NT2/D1 (cell line): ENCODE data around the gene FGD5.
A peak's percentile ranks its signal among the peaks of the same experiment; 100 is the strongest.

Experiments used
- DNase-seq: peaks from one replicate; pipeline ENCODE4 v3.0.0-alpha.2; 2011; ENCODE audit warnings: low read depth, low spot score
- H3K27me3 ChIP-seq: 2 replicates; pipeline ENCODE4 v1.6.0; 2011; ENCODE audit warnings: mild to moderate bottlenecking; ENCODE audit not compliant: insufficient read length, insufficient read depth
- H3K36me3 ChIP-seq: 2 replicates; pipeline ENCODE4 v1.6.1; 2011; ENCODE audit warnings: mild to moderate bottlenecking, low read length, mixed read lengths; ENCODE audit not compliant: insufficient read depth, insufficient read length
- H3K4me1 ChIP-seq: 2 replicates; pipeline ENCODE4 v1.5.1; 2011; ENCODE audit not compliant: insufficient read depth, insufficient read length
- H3K4me3 ChIP-seq: 2 replicates; pipeline ENCODE4 v1.5.1; 2011; ENCODE audit warnings: low read depth; ENCODE audit not compliant: insufficient read length
- H3K9ac ChIP-seq: 2 replicates; pipeline ENCODE4 v1.6.0; 2011; ENCODE audit warnings: low read depth; ENCODE audit not compliant: insufficient read length
- H3K9me3 ChIP-seq: 2 replicates; pipeline ENCODE4 v1.5.1; 2011; ENCODE audit warnings: mild to moderate bottlenecking, low read length; ENCODE audit not compliant: insufficient read depth
- SUZ12 ChIP-seq: IDR thresholded peaks from 2 replicates; pipeline ENCODE4 v1.6.1; 2011; ENCODE audit not compliant: insufficient read length, insufficient read depth; ENCODE audit errors: extremely low read depth
- YY1 ChIP-seq: IDR thresholded peaks from 2 replicates; pipeline ENCODE4 v1.6.1; 2011; ENCODE audit not compliant: insufficient read length, insufficient read depth
- ZNF274 ChIP-seq: IDR thresholded peaks from 2 replicates; pipeline ENCODE4 v1.6.1; 2011; ENCODE audit warnings: mild to moderate bottlenecking, low read depth, low read length

The FGD5 gene

DNA sequence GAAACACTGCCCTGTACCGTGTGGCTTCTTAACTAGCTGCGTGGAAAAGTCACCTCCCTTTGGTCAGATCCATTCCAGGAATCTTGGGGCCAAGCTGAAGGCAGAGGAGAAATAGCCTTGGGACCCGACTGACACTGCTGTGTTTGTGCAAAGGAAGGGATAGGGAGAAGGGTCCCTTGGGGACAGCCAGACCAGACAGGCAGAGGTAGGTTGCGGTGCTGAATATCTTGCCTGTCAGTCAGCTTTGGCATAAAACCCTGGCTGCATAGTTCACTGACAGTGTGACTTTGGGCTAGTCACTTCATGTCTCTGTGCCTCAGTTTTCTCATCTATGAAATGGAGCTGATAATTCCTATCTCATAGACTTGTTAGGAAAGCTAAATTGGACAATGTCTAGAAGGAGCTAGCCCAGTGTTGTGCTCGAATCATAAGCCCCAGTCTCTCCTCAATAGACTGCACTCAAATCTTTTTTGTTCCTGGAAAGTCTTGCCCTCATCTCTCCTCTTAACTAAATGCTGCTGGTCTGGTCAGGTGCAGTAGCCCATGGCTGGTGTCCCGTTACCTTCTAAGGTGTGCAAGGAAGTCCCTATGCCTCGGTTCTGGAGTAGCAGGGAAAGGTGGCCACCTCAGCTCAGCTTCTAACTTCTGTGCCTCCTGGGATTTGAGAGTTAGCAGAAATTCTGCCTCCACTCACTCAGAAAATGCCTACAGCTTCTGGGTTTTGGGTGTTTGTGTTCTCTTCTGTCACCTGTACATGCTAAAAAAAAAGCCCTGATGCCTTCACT lies 25.8 kb downstream of the FGD5 start:
- Histone ChIP-seq H3K4me3 (no peak overlapping the region), H3K4me1 (peaks cover 18% of the 10 kb centered on the region), H3K9me3 (no peaks in the 10 kb centered on the region), H3K36me3 (peaks cover 4% of the 10 kb centered on the region), H3K9ac (no peak overlapping the region), H3K27me3 (no peaks in the 10 kb centered on the region)
- TF ChIP-seq SUZ12 (no peak), YY1 (no peak), ZNF274 (no peak)
- DNase-seq = no peak

- Histone ChIP-seq H3K4me1 (peaks cover 23% of the 10 kb centered on the region), H3K9me3 (no peaks in the 10 kb centered on the region), H3K36me3 (peaks cover 4% of the 10 kb centered on the region), H3K27me3 (no peaks in the 10 kb centered on the region), H3K9ac (no peak overlapping the region), H3K4me3 (no peak overlapping the region)
- TF ChIP-seq YY1 (no peak), SUZ12 (no peak), ZNF274 (no peak)
- DNase-seq = no peak
Observed at GRCh38 chr3:14845180-14845579, 26.4 kb downstream of the FGD5 start.

- TF ChIP-seq SUZ12 (no peak), ZNF274 (no peak), YY1 (no peak)
- H3K27me3 ChIP-seq = no peaks in the 10 kb centered on the region
- DNase-seq = no peak
Observed at GRCh38 chr3:14845826-14846225, 27.1 kb downstream of the FGD5 start.

DNA sequence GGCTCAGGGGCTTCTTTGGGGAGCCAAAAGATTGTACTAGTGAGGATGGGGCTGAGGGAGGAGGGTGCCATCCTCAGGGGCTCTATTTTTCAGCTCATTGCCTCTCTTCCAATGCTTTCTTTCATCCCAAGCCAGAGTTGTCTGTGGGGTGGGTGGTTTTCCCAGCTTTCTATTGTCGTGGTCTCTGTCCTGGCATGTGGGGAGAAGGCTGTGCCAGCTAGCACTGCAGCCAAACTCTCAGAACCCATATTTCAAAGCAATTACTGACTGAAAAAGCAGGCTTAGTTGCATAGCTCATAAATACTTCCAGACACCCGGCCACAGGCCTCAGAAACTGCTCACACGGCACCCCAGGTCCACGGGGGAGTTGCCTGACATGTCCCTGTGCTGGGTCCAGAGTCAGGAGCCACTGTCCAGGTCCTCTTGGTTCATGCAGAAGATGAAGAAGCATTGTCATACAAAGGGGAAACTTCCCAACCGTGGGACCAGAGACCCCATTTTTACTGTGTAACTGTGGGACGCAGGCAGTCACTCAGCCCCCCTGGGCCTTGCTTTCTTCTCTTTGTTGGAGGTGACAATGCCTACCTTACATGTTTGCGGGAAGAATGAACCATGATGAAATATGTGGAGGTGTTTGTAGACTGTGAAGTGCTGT lies 27.6 kb downstream of the FGD5 start:
- no peak for DNase-seq
- Histone ChIP-seq H3K9me3 (no peaks in the 10 kb centered on the region), H3K9ac (no peak overlapping the region), H3K27me3 (no peaks in the 10 kb centered on the region), H3K36me3 (peaks cover 4% of the 10 kb centered on the region), H3K4me3 (no peak overlapping the region), H3K4me1 (peaks cover 28% of the 10 kb centered on the region)
- TF ChIP-seq YY1 (no peak), ZNF274 (no peak), SUZ12 (no peak)

More at GRCh38 chr3:14845826-14846225, 27.1 kb downstream of the FGD5 start:
- H3K36me3 ChIP-seq = peaks cover 4% of the 10 kb centered on the region
- H3K4me3 ChIP-seq = no peak overlapping the region
- H3K9me3 ChIP-seq = no peaks in the 10 kb centered on the region
- no peak overlapping the region for H3K9ac ChIP-seq
- H3K4me1 ChIP-seq = peaks cover 26% of the 10 kb centered on the region

DNA sequence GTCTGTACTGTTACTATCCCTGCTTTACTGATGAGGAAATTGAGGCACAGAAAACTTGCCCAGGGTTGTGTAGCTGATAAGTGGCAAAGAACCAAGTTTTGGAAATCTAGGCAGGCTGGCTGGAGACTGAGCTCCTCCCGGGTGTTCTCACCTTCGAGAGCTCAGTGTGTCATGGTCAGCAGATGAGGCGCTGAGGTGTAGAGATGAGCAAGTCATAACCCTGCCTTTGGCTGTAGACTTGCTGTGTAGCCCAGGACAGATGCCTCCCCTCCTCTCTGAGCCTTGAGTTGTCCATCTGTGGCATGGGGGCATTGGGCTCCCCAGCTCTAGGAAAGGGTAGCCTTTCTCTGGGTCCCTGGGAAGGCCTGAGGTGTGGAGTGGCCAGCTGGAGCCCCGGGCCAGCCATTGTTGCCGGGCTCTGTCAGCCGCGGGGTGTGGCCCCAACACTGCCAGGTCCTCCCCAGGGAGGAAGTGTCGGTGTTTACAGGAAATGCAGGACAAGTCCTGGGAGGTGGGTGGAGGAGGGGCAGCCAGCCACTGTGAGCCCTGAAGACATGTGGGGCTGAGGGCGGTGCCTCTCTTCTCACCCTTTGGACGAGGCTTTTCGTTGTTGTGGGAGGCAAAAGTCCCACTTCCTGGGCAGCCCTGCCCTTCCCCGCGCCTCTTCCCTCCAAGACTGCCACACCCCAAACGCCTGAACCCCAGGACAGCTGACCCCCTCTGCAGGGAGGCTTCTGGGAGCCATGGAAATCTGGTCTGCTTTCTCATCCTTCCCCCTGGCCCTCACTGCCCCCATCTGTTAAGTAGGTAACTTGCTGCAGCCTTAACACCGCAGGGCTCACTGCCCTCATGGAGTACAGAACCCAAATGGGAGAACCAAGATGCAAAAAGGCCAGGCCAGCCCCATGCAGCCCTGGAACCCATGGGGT lies 29.1 kb downstream of the FGD5 start:
- H3K9ac ChIP-seq = peak overlapping the region; percentile 46
- H3K4me1 ChIP-seq = peaks cover 32% of the 10 kb centered on the region
- peaks cover 4% of the 10 kb centered on the region for H3K36me3 ChIP-seq
- H3K4me3 ChIP-seq = no peak overlapping the region
- DNase-seq = peak; percentile 91
- no peak for TF ChIP-seq YY1
- TF ChIP-seq ZNF274 = no peak
- no peak for TF ChIP-seq SUZ12
- H3K9me3 ChIP-seq = no peaks in the 10 kb centered on the region
- no peaks in the 10 kb centered on the region for H3K27me3 ChIP-seq

DNA sequence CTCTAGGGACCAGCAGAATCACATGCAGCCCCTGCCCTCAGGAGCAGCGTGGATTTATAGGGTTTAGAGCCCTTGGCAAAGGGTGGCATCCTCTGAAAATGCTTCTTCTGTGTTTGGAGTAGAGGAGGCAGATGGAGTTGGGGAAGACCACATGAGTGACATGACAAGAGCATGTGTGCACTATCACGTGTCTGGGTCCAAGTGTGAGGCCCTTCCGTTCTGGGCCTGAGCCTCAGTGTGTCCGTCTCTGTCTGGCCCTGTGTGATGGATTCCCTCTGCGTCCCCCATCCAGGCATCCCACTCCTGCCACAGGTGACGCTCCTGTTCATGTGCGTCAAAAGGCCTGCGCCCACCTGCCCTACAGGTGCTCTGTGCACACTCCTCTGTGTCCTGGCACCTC lies 30.1 kb downstream of the FGD5 start:
- no peak overlapping the region for H3K9ac ChIP-seq
- no peaks in the 10 kb centered on the region for H3K36me3 ChIP-seq
- no peak overlapping the region for H3K4me3 ChIP-seq
- H3K4me1 ChIP-seq = peaks cover 39% of the 10 kb centered on the region
- no peaks in the 10 kb centered on the region for H3K9me3 ChIP-seq
- DNase-seq = no peak
- TF ChIP-seq YY1 (no peak), ZNF274 (no peak), SUZ12 (no peak)
- H3K27me3 ChIP-seq = no peaks in the 10 kb centered on the region
